GM10266 (cell line): ENCODE results near the gene SALL3.

Experiments
- DNase-seq: peaks from one replicate; pipeline ENCODE4 v3.0.0; 2012; ENCODE audit errors: extremely low spot score
- CTCF ChIP-seq: IDR thresholded peaks from 2 replicates; pipeline ENCODE4 v1.5.1; 2012; ENCODE audit warnings: mild to moderate bottlenecking, low read depth; ENCODE audit not compliant: control insufficient read depth, insufficient read depth; ENCODE audit errors: missing control alignments

Gene SALL3

DNA sequence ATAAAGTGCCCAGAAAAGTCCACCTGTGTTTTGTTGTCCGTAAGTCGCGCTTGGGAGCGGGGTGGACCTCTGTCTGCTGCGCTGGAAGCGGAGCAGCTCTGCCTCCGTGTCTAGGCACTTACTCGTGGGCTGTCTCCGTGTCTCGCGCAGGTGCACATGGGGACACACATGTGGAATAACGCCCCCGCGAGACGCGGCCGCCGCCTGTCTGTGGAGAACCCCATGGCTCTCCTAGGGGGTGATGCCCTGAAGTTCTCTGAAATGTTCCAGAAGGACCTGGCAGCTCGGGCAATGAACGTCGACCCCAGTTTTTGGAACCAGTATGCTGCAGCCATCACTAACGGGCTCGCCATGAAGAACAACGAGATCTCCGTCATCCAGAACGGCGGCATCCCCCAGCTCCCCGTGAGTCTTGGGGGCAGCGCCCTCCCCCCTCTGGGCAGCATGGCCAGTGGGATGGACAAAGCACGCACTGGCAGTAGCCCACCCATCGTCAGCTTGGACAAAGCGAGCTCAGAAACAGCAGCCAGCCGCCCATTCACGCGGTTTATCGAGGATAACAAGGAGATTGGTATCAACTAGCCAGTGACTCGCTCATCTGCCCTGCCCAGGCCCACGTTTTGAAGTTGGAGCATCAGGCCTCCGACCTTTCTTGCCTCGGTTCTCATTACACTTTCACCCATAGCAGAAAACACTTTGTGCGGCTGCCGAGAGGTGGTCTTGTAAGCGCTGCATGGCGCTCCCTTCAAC lies 17.3 kb downstream of the SALL3 start:
- DNase-seq, result no peak
- TF ChIP-seq CTCF, result no peak

GRCh38 chr18:78998371-78999071 lies 18.9 kb downstream of the SALL3 start:
- TF ChIP-seq CTCF, result no peak
- no peak for DNase-seq

DNA sequence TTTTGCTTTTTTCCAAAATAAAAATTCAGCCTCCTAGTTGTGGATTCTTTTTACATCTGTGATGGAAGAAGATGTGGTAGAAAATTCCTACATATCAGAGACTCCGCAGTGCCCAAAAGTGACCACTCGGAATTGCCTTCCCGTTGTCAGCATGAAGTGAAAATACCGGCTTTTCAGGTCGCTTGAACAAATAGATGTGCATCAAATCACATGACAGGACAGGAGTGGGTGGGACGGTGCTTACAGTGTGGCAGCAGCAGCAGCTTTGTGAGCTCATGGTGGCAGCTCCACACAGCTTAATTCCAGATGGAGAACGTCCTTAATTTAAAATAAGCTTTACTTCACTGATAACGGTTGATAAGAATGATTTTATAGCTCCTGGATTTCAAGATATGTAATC lies 20.3 kb downstream of the SALL3 start:
- TF ChIP-seq CTCF, result no peak

DNA sequence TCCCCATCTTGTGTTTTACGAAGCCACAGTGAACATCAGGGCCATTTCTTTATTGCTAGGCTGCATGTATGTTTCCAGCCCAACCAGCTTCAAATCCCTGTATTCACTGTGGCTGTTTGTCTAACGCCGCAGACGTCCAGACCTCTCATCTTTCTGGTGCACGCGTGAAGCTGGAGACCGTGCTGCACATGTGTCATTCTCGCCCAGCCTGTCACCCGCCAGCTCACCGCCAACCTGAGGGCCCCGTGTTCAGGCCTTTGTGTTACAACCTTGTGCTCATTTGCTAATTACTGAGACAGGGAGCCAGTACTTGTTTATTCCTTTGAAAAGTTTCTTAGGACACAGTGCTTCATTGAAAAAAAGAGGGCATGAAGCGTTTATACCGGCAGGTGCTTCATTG lies 21.4 kb downstream of the SALL3 start:
- TF ChIP-seq CTCF, result no peak

More for the DNA sequence above, 20.3 kb downstream of the SALL3 start:
- DNase-seq, result no peak

DNA sequence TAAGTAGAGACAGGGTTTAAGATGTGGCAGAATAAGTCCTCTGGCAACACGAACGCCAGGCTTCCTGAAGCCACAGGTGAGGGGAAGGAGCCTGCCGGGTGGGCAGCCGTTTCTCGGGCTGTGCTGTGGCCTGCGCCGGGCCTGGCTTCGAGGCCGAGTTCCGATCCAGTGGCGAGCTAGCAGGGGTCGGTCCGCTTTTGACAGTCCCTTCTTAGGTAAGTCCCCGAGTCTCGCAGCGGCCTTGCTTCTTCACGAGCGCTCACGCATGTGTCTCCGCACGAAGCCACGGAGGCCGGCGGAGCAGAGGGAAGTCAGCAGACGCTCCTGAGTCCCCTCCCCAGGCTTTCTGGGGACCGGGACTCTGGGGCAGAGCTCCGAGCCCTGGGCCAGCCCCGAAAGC lies 26.0 kb downstream of the SALL3 start:
- DNase-seq, result no peak
- TF ChIP-seq CTCF, result no peak

More for the DNA sequence above, 21.4 kb downstream of the SALL3 start:
- DNase-seq, result no peak

GRCh38 chr18:79006106-79006795 lies 26.6 kb downstream of the SALL3 start:
- DNase-seq, result no peak
- no peak for TF ChIP-seq CTCF
